ENCODE data around the gene HSF5. TPM values are rescaled to one million over a fixed set of nuclear protein-coding genes. Genes with fewer than 3 reads are reported as not detected.

HSF5 gene
- total and polyA plus RNA-seq, 2 of the 13 experiments (the other 11 are each of a cell fraction or from before 2014, with no cell fraction given), result not detected

- TF ChIP-seq SKI (IDR thresholded peaks at IDR 0.05; ENCODE audit: partially characterized antibody), result no peak
- 0 out of 2 replicates have a peak, but pooled peaks have one; percentile 1 for TF ChIP-seq POGZ (CRISPR knock-in tag; IDR thresholded peaks at IDR 0.05)
- no peak for TF ChIP-seq ZSCAN25 (CRISPR knock-in tag; IDR thresholded peaks at IDR 0.05)
- TF ChIP-seq, protein P1, sequence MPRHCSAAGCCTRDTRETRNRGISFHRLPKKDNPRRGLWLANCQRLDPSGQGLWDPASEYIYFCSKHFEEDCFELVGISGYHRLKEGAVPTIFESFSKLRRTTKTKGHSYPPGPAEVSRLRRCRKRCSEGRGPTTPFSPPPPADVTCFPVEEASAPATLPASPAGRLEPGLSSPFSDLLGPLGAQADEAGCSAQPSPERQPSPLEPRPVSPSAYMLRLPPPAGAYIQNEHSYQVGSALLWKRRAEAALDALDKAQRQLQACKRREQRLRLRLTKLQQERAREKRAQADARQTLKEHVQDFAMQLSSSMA (CRISPR knock-in tag; IDR thresholded peaks at IDR 0.05), result 0 out of 2 replicates have a peak, but pooled peaks have one; percentile 4
- TF ChIP-seq NONO (IDR thresholded peaks at IDR 0.05), result no peak
- 0 out of 2 replicates have a peak, but pooled peaks have one; percentile 6 for TF ChIP-seq NONO (CRISPR knock-in tag; conservative IDR thresholded peaks at IDR 0.05)
- TF ChIP-seq CBX5 (CRISPR knock-in tag; IDR thresholded peaks at IDR 0.05; ENCODE audit: borderline replicate concordance), result 0 out of 2 replicates have a peak, but pooled peaks have one; percentile 41
- no peak for TF ChIP-seq ZSCAN22 (CRISPR knock-in tag; IDR thresholded peaks at IDR 0.05)
- no peak for TF ChIP-seq ZNF33A (CRISPR knock-in tag; IDR thresholded peaks at IDR 0.05; ENCODE audit: borderline replicate concordance)
- TF ChIP-seq, protein P2, sequence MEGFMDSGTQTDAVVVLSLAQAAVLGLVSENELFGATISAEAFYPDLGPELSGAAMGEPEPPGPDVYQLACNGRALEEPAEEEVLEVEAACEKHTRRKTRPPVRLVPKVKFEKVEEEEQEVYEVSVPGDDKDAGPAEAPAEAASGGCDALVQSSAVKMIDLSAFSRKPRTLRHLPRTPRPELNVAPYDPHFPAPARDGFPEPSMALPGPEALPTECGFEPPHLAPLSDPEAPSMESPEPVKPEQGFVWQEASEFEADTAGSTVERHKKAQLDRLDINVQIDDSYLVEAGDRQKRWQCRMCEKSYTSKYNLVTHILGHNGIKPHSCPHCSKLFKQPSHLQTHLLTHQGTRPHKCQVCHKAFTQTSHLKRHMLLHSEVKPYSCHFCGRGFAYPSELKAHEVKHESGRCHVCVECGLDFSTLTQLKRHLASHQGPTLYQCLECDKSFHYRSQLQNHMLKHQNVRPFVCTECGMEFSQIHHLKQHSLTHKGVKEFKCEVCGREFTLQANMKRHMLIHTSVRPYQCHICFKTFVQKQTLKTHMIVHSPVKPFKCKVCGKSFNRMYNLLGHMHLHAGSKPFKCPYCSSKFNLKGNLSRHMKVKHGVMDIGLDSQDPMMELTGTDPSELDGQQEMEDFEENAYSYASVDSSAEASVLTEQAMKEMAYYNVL (CRISPR knock-in tag; IDR thresholded peaks at IDR 0.05; ENCODE audit: borderline replicate concordance), result no peak
- TF ChIP-seq ZNF263 (CRISPR knock-in tag; IDR thresholded peaks at IDR 0.05), result no peak
- peak; percentile 42 for TF ChIP-seq HNRNPK (IDR thresholded peaks at IDR 0.05; ENCODE audit: low read depth, low read length, poor library complexity, severe bottlenecking)
- peak; percentile 3; the same call in 1 of the 2 replicates for TF ChIP-seq ZNF501 (CRISPR knock-in tag; IDR thresholded peaks at IDR 0.05)
- TF ChIP-seq, protein P3, sequence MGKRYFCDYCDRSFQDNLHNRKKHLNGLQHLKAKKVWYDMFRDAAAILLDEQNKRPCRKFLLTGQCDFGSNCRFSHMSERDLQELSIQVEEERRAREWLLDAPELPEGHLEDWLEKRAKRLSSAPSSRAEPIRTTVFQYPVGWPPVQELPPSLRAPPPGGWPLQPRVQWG (CRISPR knock-in tag; IDR thresholded peaks at IDR 0.05; ENCODE audit: borderline replicate concordance, low read depth), result no peak
- TF ChIP-seq SRY (CRISPR knock-in tag; IDR thresholded peaks at IDR 0.05), result no peak
- no peak for TF ChIP-seq ZBED4 (CRISPR knock-in tag; IDR thresholded peaks at IDR 0.05; ENCODE audit: borderline replicate concordance)
These were observed 26.6 kb upstream of the HSF5 start (continued) for GRCh38 chr17:58514770-58515157.

All from HepG2 (cell line).